K562 treated with DMSO at 1 percent for 48 hours (cell line): ENCODE data around the gene UGT2B10. TPM values are rescaled to one million over a fixed set of nuclear protein-coding genes. Genes with fewer than 3 reads are reported as not detected.

Source experiments
- total RNA-seq: library from RNA; unstranded; fragments of 300-600 nt; gene quantifications from 2 replicates; pipeline ENCODE4 v1.2.3, GENCODE V29; 2022; ENCODE audit warnings: low replicate concordance; ENCODE audit errors: extremely low read depth

The UGT2B10 gene
- total RNA-seq, result not detected in 2 replicates

GRCh38 chr4:68815617-68816409 is at the start of gene UGT2B10:
TSS of gene UGT2B10 (plus strand) at chr4:68815994. CDS start at chr4:68816020, 26 bp downstream.

Other genes starting within 250 kb of the UGT2B10 start
- gene UGT2B17, start 239.7 kb upstream of the UGT2B10 start, total RNA-seq, result not detected in 2 replicates
- not detected in 2 replicates for gene UGT2B15, start 145.3 kb upstream of the UGT2B10 start, total RNA-seq
- not detected in 2 replicates for gene UGT2A3, start 135.8 kb downstream of the UGT2B10 start, total RNA-seq